K562 (cell line): ENCODE measurements around the gene COL23A1. TPM values are rescaled to one million over a fixed set of nuclear protein-coding genes. Genes with fewer than 3 reads are reported as not detected.

Experiments used
- ATAC-seq: fragments of 200-7000 bp; cut with Tn5 transposase; 3 replicates; pipeline ENCODE4 v1.9.1; 2020; ENCODE audit warnings: moderate library complexity
- BruUV-seq: library from RNA; stranded (reverse); fragments of 400-500 nt; replicated peaks from 2 replicates; lab custom pipeline; 2021; lab: Mats Ljungman, UMichigan
- CTCF ChIA-PET: fragments of 300-600 bp; formaldehyde crosslinking; extraction: SDS; loops from one replicate; lab custom pipeline; 2021; ENCODE audit warnings: low intra/inter-chr PET ratio; lab: Yijun Ruan, JAX
- POLR2A ChIA-PET: fragments of 300-600, 350-650 bp; sonication (Branson Sonifier 250); formaldehyde crosslinking; extraction: SDS; loops from one replicate; lab custom pipeline; 2021; ENCODE audit warnings: antibody characterized with exemption, inconsistent platforms; lab: Yijun Ruan, JAX
- DNase-seq, 4 experiments: peaks; one replicate each; pipeline versions ENCODE4 v3.0.0 to v3.0.0-alpha.2; 2011 to 2018; ENCODE audit warnings: low spot score in 3 of 4, mixed read lengths in 3 of 4; ENCODE audit errors: extremely low read depth in 1 of 4
- FAIRE-seq: peaks from 2 replicates; lab custom pipeline; 2011; peaks lifted over from hg19 to GRCh38; lab: Jason Lieb, UNC
- H2AFZ ChIP-seq: 2 replicates; pipeline ENCODE4 v1.6.0; 2011; ENCODE audit warnings: low read depth, low read length, control low read depth, inconsistent platforms
- H3K27ac ChIP-seq: fragments of 200-600 bp; 3 replicates; pipeline ENCODE4 v1.8.0; 2011; ENCODE audit warnings: low read depth, mild to moderate bottlenecking, control low read depth, inconsistent platforms, low read length, moderate library complexity, mixed read lengths; ENCODE audit errors: extremely low read depth
- H3K27me3 ChIP-seq, 2 experiments: fragments of 300-600 bp in 1 of 2; 2 replicates in 1 of 2; 3 replicates in 1 of 2; pipeline versions ENCODE4 v1.6.0 to v1.8.0; 2011; ENCODE audit warnings: inconsistent platforms in 2 of 2, low read length in 2 of 2, mild to moderate bottlenecking in 1 of 2, mixed read lengths in 1 of 2, moderate library complexity in 1 of 2; ENCODE audit not compliant: control insufficient read depth in 2 of 2, insufficient read depth in 2 of 2
- H3K36me3 ChIP-seq: fragments of 300-600 bp; 3 replicates; pipeline ENCODE4 v1.8.0; 2011; ENCODE audit warnings: mild to moderate bottlenecking, low read length, inconsistent platforms; ENCODE audit not compliant: control insufficient read depth, insufficient read depth
- H3K4me1 ChIP-seq, 2 experiments: fragments of 200-600 bp in 1 of 2; replicated peaks in 1 of 2; 2 replicates in 1 of 2; 3 replicates in 1 of 2; pipeline versions ENCODE4 v1.5.1 to v1.8.0; 2011; ENCODE audit warnings: inconsistent platforms in 2 of 2, low read length in 2 of 2, mild to moderate bottlenecking in 1 of 2, mixed read lengths in 1 of 2, moderate library complexity in 1 of 2; ENCODE audit not compliant: control insufficient read depth in 2 of 2, insufficient read depth in 2 of 2
- H3K4me2 ChIP-seq: 2 replicates; pipeline ENCODE4 v1.6.1; 2011; ENCODE audit warnings: low read length, control low read depth, inconsistent platforms, mixed read lengths; ENCODE audit not compliant: insufficient read depth
- H3K4me3 ChIP-seq: fragments of 200-600 bp; sonication (generic), shearing (Covaris generic); 2 replicates; pipeline ENCODE4 v1.5.1; 2016; ENCODE audit warnings: control low read depth, inconsistent platforms
- H3K79me2 ChIP-seq: fragments of 200-600 bp; 3 replicates; pipeline ENCODE4 v1.8.0; 2011; ENCODE audit warnings: low read length, inconsistent platforms; ENCODE audit not compliant: control insufficient read depth, insufficient read depth
- H3K9ac ChIP-seq, 2 experiments: 2 replicates each; pipeline versions ENCODE4 v1.6.0 to v1.6.1; 2011; ENCODE audit warnings: low read depth in 2 of 2, low read length in 2 of 2, control low read depth in 1 of 2, inconsistent platforms in 1 of 2, mild to moderate bottlenecking in 1 of 2, mixed read lengths in 1 of 2; ENCODE audit not compliant: insufficient read depth in 1 of 2
- H3K9me1 ChIP-seq: one replicate; pipeline ENCODE4 v1.6.0; 2011; ENCODE audit warnings: inconsistent platforms, mild to moderate bottlenecking, low read length, moderate library complexity; ENCODE audit not compliant: control insufficient read depth, insufficient read depth
- H3K9me3 ChIP-seq: replicated peaks from 2 replicates; pipeline ENCODE4 v1.5.1; 2011; ENCODE audit warnings: low read depth, low read length, inconsistent platforms; ENCODE audit not compliant: control insufficient read depth, insufficient read depth
- H4K20me1 ChIP-seq: replicated peaks from 2 replicates; pipeline ENCODE4 v1.6.1; 2011; ENCODE audit warnings: low read length, inconsistent platforms, mixed read lengths; ENCODE audit not compliant: control insufficient read depth, insufficient read depth
- BHLHE40 ChIP-seq: IDR thresholded peaks from 2 replicates; pipeline ENCODE4 v1.6.1; 2011; ENCODE audit warnings: low read length, improper control_type of control experiment
- BRD4 ChIP-seq: fragments of 200-600 bp; sonication (generic); IDR thresholded peaks from 2 replicates; pipeline ENCODE4 v1.6.1; 2017; ENCODE audit warnings: inconsistent platforms
- ETS2 ChIP-seq: IDR thresholded peaks from 2 replicates; pipeline ENCODE4 v1.6.1; 2016; ENCODE audit warnings: borderline replicate concordance, missing genetic modification characterization, mild to moderate bottlenecking, moderate library complexity, missing compliant biosample characterization; ENCODE audit not compliant: poor library complexity, severe bottlenecking
- GABPA ChIP-seq: fragments of 200-800 bp; sonication (Bioruptor generic); conservative IDR thresholded peaks from 2 replicates; pipeline ENCODE4 v1.6.1; 2016; ENCODE audit warnings: low read depth, missing genetic modification characterization, missing compliant biosample characterization
- ILF3 ChIP-seq: fragments of 450-650 bp; IDR thresholded peaks from 2 replicates; pipeline ENCODE4 v1.6.1; 2018; ENCODE audit warnings: antibody characterized with exemption, mild to moderate bottlenecking, moderate library complexity, borderline replicate concordance
- POLR2AphosphoS5 ChIP-seq: IDR thresholded peaks from 2 replicates; pipeline ENCODE4 v1.6.1; 2011; ENCODE audit warnings: mild to moderate bottlenecking, low read depth, low read length, moderate library complexity; ENCODE audit not compliant: control insufficient read depth, insufficient read depth
- SNAPC5 ChIP-seq: fragments of 250-450 bp; sonication (Bioruptor Pico); IDR thresholded peaks from 2 replicates; pipeline ENCODE4 v1.8.0; 2021; ENCODE audit warnings: moderate library complexity, mild to moderate bottlenecking, inconsistent platforms
- SPI1 ChIP-seq: IDR thresholded peaks from 2 replicates; pipeline ENCODE4 v1.6.1; 2011; ENCODE audit warnings: low read depth, low read length, control low read depth, borderline replicate concordance
- SUPT5H ChIP-seq: fragments of 450-650 bp; IDR thresholded peaks from 2 replicates; pipeline ENCODE4 v1.6.1; 2016
- TAF1 ChIP-seq: IDR thresholded peaks from 2 replicates; pipeline ENCODE4 v1.6.1; 2011; ENCODE audit warnings: mild to moderate bottlenecking, low read length, moderate library complexity; ENCODE audit not compliant: insufficient read depth, control insufficient read depth, severe bottlenecking; ENCODE audit errors: extremely low read depth
- THRA ChIP-seq: fragments of 450-650 bp; IDR thresholded peaks from 2 replicates; pipeline ENCODE4 v1.6.1; 2017; ENCODE audit warnings: mild to moderate bottlenecking, moderate library complexity
- ZBTB49 ChIP-seq: sonication (generic); formaldehyde crosslinking; IDR thresholded peaks from 2 replicates; pipeline ENCODE4 v1.8.0; 2022; ENCODE audit warnings: missing genetic modification reagents, mild to moderate bottlenecking, borderline replicate concordance
- ZBTB5 ChIP-seq: fragments of 450-650 bp; IDR thresholded peaks from 2 replicates; pipeline ENCODE4 v1.6.1; 2017; ENCODE audit warnings: antibody characterized with exemption
- ZC3H4 ChIP-seq: sonication (generic); formaldehyde crosslinking; IDR thresholded peaks from 2 replicates; pipeline ENCODE4 v1.9.0; 2021; ENCODE audit warnings: missing genetic modification reagents, borderline replicate concordance
- WGBS: fragments of 100-300 bp; shearing (Covaris generic); methylation state at CpG from one replicate; pipeline ENCODE4 v1.1.6; 2016; ENCODE audit warnings: low coverage, mixed read lengths; ENCODE audit not compliant: insufficient coverage; ENCODE audit errors: missing lambda C conversion rate; 5-methylcytosine and 5-hydroxymethylcytosine counted together
- in situ Hi-C: fragments of 300-500 bp; cut with MboI; formaldehyde crosslinking; loops from 4 replicates; pipeline ENCODE4 v1.15.0; 2018; ENCODE audit warnings: inconsistent platforms, mixed read lengths
- intact Hi-C: fragments of 100-400 bp; cut with micrococcal nuclease; formaldehyde crosslinking; loops from 2 replicates; pipeline ENCODE4 v1.14.2; 2022
- polyA plus RNA-seq, 8 experiments: library from polyadenylated mRNA; depleted of rRNA in 4 of 8; stranded (reverse) in 5 of 8; unstranded in 3 of 8; fragments of >200 nt; fragmentation: Nextera tagmentation in 2 of 8; fragmentation: Illumina TruSeq in 1 of 8; extraction: Ambion mirVana in 2 of 8; extraction: Trizol in 1 of 8; gene quantifications; 2 replicates each; pipeline versions ENCODE4 v1.2.1 to v1.2.3, GENCODE V29; 2011 to 2014; ENCODE audit warnings: inconsistent platforms in 1 of 8, missing spikeins in 1 of 8
- total RNA-seq, 7 experiments: library from RNA; depleted of rRNA in 6 of 7; stranded (reverse); fragments of >200 nt in 6 of 7; fragmentation: Illumina TruSeq in 2 of 7; extraction: Trizol in 2 of 7; gene quantifications; 2 replicates each; pipeline versions ENCODE4 v1.2.1 to v1.2.3, GENCODE V29; 2011 to 2021; ENCODE audit warnings: low replicate concordance in 1 of 7

Gene COL23A1
- total and polyA plus RNA-seq, 9 of the 15 experiments (the other 6 are each of a cell fraction or from before 2014, with no cell fraction given) = 0.09 TPM; not detected in 8

GRCh38 chr5:178208540-178209227 lies 381.5 kb downstream of the COL23A1 start (continued):
- TF ChIP-seq BRD4 (no peak), ZBTB49 (CRISPR knock-in tag) (no peak)

GRCh38 chr5:178207917-178208280 lies 382.3 kb downstream of the COL23A1 start:
- FAIRE-seq (no peak), DNase-seq (no peak), ATAC-seq (no peak)
- 80% methylated on average over 1 of the region's 1 CpG for WGBS
- in situ Hi-C loops (no loop called here), intact Hi-C loops (no loop called here)
- BruUV-seq = no TSS peak
- peaks cover 10% of the 10 kb centered on the region for H3K9me1 ChIP-seq
- no peaks in the 10 kb centered on the region for H3K27me3 ChIP-seq
- H3K36me3 ChIP-seq = peaks cover 77% of the 10 kb centered on the region
- peaks cover 20 to 21% of the 10 kb centered on the region in 2 experiments; a peak in 4 of 5 replicates for H3K4me1 ChIP-seq
- peak overlapping the region; percentile 31; the same call in 1 of the 2 replicates for H3K4me2 ChIP-seq
- peaks cover 74% of the 10 kb centered on the region for H4K20me1 ChIP-seq
- no peak overlapping the region; the same call in 1 of the 2 replicates for H3K4me3 ChIP-seq
- no peak overlapping the region for H2AFZ ChIP-seq
- CTCF ChIA-PET = no interaction called here
- POLR2A ChIA-PET = interaction anchor here (0.6 to 12.7 kb wide), 3 partner anchors 8 to 85 kb away, joined by 3 to 162 read pairs (median 18); partner anchors contain the start of gene PHYKPL
- peak overlapping the region; percentile 1 to 70; a peak in 2 of 4 replicates for H3K9ac ChIP-seq
- no peaks in the 10 kb centered on the region for H3K9me3 ChIP-seq
- peak overlapping the region; percentile 41; the same call in 2 of the 3 replicates for H3K27ac ChIP-seq
- H3K79me2 ChIP-seq = peaks cover 66% of the 10 kb centered on the region
- TF ChIP-seq SUPT5H (peak; percentile 33), POLR2AphosphoS5 (peak; percentile 10; the same call in 1 of the 2 replicates), ETS2 (tag) (no peak), BHLHE40 (no peak), ZC3H4 (CRISPR knock-in tag) (no peak), THRA (no peak), GABPA (no peak), SPI1 (no peak), ILF3 (no peak), TAF1 (no peak), SNAPC5 (no peak), ZBTB5 (no peak)
